Measurements from ENCODE around the gene VASH1. TPM values are rescaled to one million over a fixed set of nuclear protein-coding genes. Genes with fewer than 3 reads are reported as not detected.

Gene VASH1
- total and polyA plus RNA-seq, 2 of the 13 experiments (the other 11 are each of a cell fraction or from before 2014, with no cell fraction given): 0.11 to 0.24 TPM

DNA sequence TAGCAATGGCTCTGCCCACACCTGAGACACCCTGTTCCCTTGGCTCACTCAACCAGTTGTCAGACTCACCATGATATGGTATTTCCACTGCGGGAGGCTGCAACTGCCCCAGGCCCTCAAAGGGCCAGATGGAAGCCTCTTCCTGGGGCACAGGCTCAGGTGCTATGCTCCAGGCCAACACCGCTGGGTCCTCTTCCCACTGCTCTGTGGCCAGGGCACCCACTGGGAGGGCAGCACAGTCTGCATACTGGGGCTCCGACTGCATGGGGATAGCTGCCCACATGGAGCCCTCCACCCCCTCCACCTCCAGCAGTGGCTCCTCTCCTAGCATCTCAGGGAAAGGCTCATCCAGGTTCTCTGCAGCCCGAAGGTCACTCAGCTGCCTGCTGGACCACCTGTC lies 47.7 kb downstream of the VASH1 start:
- 96% methylated on average over 3 of the region's 4 CpGs for WGBS (ENCODE audit: low lambda C conversion rate)
- in situ Hi-C loops (cut with HindIII; ENCODE audit: extremely low pct_ligation_motif_present, low pct_unique_long_range_greater_than_20kb) (no loop called here), intact Hi-C loops (cut with micrococcal nuclease; ENCODE audit: unreplicated experiment) (no loop called here)
- H3K27ac ChIP-seq (ENCODE audit: extremely low read length, insufficient read depth, low read length): no peak overlapping the region
- BruUV-seq (replicated peaks): no TSS peak
- no peak overlapping the region for H2AFZ ChIP-seq (ENCODE audit: low read length)
- H4K20me1 ChIP-seq (ENCODE audit: insufficient read depth, low read length): no peaks in the 10 kb centered on the region
- H3K9me3 ChIP-seq (ENCODE audit: low read length): no peaks in the 10 kb centered on the region
- H3K4me2 ChIP-seq (ENCODE audit: low read depth, low read length): no peak overlapping the region
- ChIA-PET CTCF (ENCODE audit: low intra/inter-chr PET ratio, low total read pairs) (no interaction called here), POLR2A (interaction anchor here (1.0 kb wide), 1 partner anchor 121 kb away, joined by 3 read pairs; no protein-coding TSS in a partner anchor)
- ATAC-seq (no peak), DNase-seq (ENCODE audit: low spot score) (no peak), FAIRE-seq (no peak)
- H3K4me3 ChIP-seq (replicated peaks in 1 of 3; ENCODE audit: insufficient read depth in 1 of 3, low read depth in 2 of 3, low read length in 3 of 3): no peak overlapping the region
- peaks cover 5 to 43% of the 10 kb centered on the region in 2 experiments; a peak in 4 of 5 replicates for H3K36me3 ChIP-seq (replicated peaks in 1 of 2; ENCODE audit: control insufficient read depth in 1 of 2, insufficient read depth in 2 of 2, low read length in 2 of 2)
- H3K79me2 ChIP-seq (ENCODE audit: insufficient read depth, low read length): peaks cover 2% of the 10 kb centered on the region
- TF ChIP-seq, protein P1, sequence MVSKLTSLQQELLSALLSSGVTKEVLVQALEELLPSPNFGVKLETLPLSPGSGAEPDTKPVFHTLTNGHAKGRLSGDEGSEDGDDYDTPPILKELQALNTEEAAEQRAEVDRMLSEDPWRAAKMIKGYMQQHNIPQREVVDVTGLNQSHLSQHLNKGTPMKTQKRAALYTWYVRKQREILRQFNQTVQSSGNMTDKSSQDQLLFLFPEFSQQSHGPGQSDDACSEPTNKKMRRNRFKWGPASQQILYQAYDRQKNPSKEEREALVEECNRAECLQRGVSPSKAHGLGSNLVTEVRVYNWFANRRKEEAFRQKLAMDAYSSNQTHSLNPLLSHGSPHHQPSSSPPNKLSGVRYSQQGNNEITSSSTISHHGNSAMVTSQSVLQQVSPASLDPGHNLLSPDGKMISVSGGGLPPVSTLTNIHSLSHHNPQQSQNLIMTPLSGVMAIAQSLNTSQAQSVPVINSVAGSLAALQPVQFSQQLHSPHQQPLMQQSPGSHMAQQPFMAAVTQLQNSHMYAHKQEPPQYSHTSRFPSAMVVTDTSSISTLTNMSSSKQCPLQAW (CRISPR knock-in tag; IDR thresholded peaks at IDR 0.05): no peak
- TF ChIP-seq ARNT (IDR thresholded peaks at IDR 0.05): no peak
- no peak for TF ChIP-seq TCF7 (IDR thresholded peaks at IDR 0.05; ENCODE audit: low read depth)
- no peak for TF ChIP-seq MEF2D (CRISPR knock-in tag; IDR thresholded peaks at IDR 0.05)
- TF ChIP-seq U2AF2 (IDR thresholded peaks at IDR 0.05; ENCODE audit: low read depth, low read length): no peak
- TF ChIP-seq, protein P2, sequence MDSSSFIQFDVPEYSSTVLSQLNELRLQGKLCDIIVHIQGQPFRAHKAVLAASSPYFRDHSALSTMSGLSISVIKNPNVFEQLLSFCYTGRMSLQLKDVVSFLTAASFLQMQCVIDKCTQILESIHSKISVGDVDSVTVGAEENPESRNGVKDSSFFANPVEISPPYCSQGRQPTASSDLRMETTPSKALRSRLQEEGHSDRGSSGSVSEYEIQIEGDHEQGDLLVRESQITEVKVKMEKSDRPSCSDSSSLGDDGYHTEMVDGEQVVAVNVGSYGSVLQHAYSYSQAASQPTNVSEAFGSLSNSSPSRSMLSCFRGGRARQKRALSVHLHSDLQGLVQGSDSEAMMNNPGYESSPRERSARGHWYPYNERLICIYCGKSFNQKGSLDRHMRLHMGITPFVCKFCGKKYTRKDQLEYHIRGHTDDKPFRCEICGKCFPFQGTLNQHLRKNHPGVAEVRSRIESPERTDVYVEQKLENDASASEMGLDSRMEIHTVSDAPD (CRISPR knock-in tag; IDR thresholded peaks at IDR 0.05): no peak
- TF ChIP-seq SNAPC2 (CRISPR knock-in tag; IDR thresholded peaks at IDR 0.05): no peak
- no peak for TF ChIP-seq ERF (CRISPR knock-in tag; IDR thresholded peaks at IDR 0.05)
- TF ChIP-seq, protein P3, sequence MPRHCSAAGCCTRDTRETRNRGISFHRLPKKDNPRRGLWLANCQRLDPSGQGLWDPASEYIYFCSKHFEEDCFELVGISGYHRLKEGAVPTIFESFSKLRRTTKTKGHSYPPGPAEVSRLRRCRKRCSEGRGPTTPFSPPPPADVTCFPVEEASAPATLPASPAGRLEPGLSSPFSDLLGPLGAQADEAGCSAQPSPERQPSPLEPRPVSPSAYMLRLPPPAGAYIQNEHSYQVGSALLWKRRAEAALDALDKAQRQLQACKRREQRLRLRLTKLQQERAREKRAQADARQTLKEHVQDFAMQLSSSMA (CRISPR knock-in tag; IDR thresholded peaks at IDR 0.05): no peak
- no peak for TF ChIP-seq ZNF605 (CRISPR knock-in tag; IDR thresholded peaks at IDR 0.05)
- TF ChIP-seq CREM (IDR thresholded peaks at IDR 0.05): no peak
- TF ChIP-seq CREM (CRISPR knock-in tag; IDR thresholded peaks at IDR 0.05): no peak
- 0 out of 5 replicates have a peak, but pooled peaks cover 0 to 1% of the 10 kb centered on the region in 2 experiments for H3K27me3 ChIP-seq (ENCODE audit: control insufficient read depth in 1 of 2, insufficient read depth in 2 of 2, low read length in 2 of 2)
- no peak overlapping the region for H3K9ac ChIP-seq (ENCODE audit: insufficient read depth, low read depth, low read length)
- H3K4me1 ChIP-seq (ENCODE audit: insufficient read depth, low read length): peaks cover 22% of the 10 kb centered on the region
